SH-SY5Y (cell line): ENCODE results near the gene CIAO1.

Experiments
- GATA2 ChIP-seq: IDR thresholded peaks from 2 replicates; pipeline ENCODE4 v1.6.1; 2011; ENCODE audit warnings: mild to moderate bottlenecking, low read depth, low read length
- GATA3 ChIP-seq: IDR thresholded peaks from 2 replicates; pipeline ENCODE4 v1.6.1; 2011; ENCODE audit warnings: low read depth, mild to moderate bottlenecking, low read length, moderate library complexity

The CIAO1 gene

DNA sequence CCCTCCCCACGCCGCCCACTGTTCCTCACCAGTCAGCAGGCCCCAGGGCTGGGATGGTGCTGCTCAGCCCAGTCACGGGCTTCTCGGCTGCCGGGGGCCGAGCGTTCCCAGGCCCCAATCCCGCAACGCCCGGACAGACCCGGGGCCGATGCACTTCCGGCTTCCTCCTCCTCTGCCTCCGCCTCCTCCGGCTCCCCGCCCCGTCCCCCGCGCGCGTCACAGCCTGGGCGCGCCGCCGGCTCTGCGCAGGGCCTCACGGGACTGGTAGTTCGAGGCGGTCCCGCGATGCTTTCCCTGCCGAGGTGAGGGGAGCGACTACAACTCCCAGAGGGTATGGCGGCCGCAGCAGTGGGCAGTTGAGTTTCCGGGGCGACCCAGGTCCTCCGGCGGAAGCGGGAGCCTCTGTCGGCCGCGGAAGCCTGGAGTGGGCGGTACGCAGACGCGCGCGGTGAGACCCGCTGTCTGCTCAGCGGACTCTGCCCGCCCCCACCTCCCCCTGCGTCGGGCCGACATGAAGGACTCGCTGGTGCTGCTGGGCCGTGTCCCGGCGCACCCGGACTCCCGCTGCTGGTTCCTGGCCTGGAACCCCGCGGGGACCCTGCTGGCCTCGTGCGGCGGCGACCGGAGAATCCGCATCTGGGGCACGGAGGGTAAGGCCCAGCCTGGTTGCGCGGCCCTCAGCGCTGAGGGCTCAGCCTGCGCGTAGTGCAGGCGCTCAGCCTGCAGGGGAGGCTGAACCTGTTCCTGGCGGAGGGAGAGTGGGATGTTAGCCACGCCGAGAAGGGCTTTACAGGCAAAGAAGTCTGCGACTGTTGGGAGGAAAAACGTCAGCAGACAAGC is at the start of gene CIAO1, which contains the start of gene TMEM127:
Gene CIAO1 (plus strand): TSS at position 386 of the 840 bp plus-strand sequence. CDS start 126 bp downstream, at position 512.
Gene TMEM127 (minus strand): TSS at position 158 of the 840 bp plus-strand sequence. CDS start 616 bp downstream, outside the sequence.
- TF ChIP-seq GATA2 (no peak), GATA3 (no peak)

DNA sequence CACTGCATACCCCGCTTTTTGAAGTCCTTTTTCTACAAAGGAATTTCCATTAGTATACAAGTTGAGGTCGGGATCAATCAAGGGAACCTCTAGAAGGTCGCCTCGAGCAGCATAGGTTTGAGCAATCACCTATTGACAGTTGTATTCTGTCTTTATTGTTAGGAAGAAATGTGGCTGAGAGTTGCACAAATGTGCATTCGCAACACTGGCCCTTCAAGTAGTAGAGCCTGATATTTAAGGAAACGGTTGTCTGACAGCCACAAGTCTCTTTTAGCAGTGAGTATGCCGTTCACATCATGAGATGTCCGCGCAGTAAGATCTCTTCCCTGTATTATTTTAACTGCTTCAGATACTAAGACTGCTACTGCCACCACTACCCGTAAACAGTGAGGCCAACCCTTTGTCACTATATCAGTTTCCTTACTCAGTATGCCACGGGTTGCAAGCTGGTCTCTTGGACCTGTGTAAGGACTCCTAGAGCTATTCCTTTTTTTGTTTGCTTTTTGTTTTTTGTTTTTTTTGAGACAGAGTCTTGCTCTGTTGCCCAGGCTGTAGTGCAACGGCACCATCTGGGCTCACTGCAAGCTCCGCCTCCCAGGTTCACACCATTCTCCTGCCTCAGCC is 47.4 kb upstream of the CIAO1 start:
- TF ChIP-seq GATA2 (no peak), GATA3 (no peak)

DNA sequence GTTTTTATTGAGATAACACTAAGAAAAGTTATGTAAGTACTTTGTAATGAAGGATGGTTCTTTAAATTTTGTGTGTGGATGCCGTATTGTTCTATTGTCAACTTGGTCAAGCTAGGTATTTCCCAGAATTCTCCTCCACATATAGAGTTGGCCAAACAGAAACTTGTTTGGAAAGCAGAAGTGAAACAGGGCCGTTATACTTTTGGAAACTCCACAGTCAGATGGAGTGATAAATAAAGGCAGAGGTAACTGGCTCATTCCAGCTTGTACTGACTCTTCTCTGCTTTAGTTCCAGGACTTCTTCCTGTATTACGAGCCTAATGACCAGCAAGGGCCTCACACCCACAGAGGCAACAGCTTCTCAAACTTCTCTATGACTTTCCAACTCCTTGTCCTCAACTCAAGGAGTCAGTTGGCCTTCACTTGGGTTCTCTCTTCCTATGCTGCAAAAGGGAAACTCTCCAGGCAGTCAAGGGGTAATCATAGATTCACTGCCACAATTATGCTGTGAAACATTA is 41.0 kb upstream of the CIAO1 start:
- TF ChIP-seq GATA3 (no peak), GATA2 (no peak)

GRCh38 chr2:96231316-96231715 is 34.7 kb upstream of the CIAO1 start:
- TF ChIP-seq GATA2 (no peak), GATA3 (no peak)

DNA sequence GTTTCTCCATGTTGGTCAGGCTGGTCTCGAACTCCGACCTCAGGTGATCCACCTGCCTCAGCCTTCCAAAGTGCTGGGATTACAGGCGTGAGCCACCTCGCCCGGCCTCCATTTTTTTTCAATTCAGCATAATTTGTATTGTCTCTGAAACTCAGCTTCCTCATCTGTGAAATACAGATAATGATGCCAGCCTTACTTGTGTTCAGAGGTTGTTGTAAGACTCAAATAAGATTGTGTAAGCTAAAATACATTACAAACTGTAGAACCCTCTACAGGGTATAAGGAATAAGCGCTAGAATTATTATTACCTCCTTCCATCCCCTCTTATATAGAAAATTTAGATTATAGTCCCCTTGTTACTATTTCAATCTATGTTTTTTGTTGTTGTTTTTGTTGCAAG is 32.6 kb upstream of the CIAO1 start:
- no peak for TF ChIP-seq GATA2
- no peak for TF ChIP-seq GATA3

GRCh38 chr2:96233880-96234316 is 32.1 kb upstream of the CIAO1 start:
- TF ChIP-seq GATA3 (no peak), GATA2 (no peak)

DNA sequence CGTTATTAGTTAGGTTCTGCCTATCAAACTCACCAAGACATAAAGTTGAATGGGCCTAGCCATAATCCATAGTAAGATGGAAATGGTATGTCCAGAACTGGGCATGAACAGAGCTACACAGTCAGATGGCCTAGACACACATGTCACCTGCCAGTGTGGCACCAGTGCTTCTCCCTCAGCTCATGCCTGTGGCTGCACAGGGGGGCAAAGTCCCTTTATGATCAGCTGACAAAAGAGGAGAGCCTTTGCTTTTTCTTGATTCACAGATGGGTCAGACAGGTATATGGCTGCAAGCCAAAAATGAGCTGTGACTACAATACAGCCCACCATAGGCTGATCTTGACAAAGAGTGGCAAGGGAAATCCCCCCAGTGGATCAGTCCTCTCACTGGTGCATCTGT is 29.1 kb upstream of the CIAO1 start:
- TF ChIP-seq GATA3 (no peak), GATA2 (no peak)

GRCh38 chr2:96238266-96238665 is 27.8 kb upstream of the CIAO1 start:
- no peak for TF ChIP-seq GATA3
- no peak for TF ChIP-seq GATA2

DNA sequence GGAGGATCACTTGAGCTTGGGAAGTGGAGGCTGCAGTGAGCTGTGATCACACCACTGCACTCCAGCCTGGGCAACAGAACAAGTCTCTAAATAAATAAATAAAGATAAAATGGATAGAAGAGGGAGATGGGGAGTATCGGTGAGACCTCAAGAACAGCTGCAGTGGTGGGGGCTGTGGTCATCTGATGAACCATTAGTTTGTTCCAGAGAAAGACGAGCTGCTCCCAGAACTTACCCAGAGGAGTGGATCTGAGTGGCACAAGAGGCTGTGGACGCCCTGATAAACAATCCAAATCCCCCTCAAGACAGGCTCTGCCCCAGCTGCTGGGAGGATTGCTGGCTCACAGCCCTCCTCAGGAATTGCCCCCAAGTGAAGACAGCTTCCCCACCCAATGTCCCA is 26.9 kb upstream of the CIAO1 start:
- no peak for TF ChIP-seq GATA3
- no peak for TF ChIP-seq GATA2

DNA sequence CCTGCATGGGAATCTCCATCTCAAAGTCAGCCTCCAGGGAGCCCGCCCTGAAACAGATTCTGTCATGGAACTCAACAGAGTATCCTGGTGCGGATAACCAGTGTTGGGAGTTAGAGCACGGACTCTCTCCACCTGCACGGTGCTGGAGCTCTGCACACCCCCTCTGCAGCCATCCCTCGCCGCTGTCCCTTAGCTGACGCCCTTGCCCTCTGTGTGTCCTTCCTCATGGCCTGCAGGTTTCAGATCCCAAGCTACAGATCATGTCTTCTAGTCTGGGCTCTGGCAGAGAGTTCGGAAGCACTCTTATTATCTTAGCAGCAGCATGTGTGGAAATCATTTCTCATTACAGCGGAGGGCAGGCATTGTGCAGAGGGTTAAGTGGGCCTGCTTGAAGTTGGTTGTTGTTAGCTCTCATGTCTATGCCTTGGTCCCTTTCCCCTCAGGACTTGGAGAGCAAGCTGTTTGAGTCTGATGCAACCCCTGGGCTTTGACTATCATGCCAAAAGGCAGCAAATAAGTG is 26.2 kb upstream of the CIAO1 start:
- TF ChIP-seq GATA3 (no peak), GATA2 (no peak)

DNA sequence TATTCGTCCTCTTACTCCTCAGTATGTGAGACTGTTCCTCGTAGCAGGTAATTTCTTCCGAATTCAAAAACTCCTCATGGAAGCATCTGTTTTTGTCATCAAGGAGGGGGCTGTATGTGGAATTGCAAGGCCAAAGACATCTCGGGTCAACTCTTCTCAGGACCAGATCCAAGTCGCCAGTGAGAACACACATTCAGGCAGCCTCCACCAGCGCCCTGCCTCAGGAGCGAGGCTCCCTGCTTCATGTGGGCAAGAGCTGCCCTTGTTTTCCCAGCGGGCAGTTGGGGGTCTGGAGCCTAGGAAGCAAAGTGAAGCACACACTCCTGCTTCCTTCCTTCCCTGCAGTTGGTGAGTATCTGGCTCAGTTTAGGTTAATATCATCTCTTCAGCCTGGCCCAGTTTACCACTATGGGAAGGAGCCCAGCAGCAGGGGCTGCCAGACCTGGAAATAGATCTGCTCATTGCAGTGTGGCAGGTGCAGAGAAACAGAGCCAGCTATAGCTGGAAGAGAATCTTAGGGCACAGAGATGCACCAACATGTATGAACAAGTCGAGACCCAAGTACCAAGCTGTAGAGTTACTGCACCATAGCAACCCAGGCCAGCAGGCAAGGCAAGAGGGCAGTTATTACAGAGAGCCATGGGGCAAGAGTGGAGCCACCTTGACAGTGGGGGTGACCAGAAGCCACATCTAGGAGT is 25.5 kb upstream of the CIAO1 start:
- TF ChIP-seq GATA3 (no peak), GATA2 (no peak)

DNA sequence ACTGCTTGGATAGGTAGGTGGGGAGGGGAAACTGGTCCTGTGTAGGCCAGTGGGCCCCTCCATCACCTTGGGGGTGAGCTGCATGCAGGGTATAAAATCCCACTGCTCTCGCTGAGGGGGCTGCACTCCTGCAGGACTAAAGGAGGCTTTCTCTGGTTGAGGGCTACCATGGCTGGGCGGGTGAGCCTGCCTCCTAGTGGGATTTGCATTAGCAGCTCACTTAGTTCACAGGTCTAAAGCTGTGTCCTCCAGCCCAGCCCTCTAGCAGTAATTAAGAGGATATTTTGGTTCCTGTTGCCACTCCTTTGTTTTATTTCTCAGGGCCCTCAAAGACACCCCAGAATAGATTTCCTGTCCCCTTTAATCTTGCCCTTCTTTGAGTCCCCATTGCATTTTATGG is 24.8 kb upstream of the CIAO1 start:
- TF ChIP-seq GATA3 (no peak), GATA2 (no peak)

DNA sequence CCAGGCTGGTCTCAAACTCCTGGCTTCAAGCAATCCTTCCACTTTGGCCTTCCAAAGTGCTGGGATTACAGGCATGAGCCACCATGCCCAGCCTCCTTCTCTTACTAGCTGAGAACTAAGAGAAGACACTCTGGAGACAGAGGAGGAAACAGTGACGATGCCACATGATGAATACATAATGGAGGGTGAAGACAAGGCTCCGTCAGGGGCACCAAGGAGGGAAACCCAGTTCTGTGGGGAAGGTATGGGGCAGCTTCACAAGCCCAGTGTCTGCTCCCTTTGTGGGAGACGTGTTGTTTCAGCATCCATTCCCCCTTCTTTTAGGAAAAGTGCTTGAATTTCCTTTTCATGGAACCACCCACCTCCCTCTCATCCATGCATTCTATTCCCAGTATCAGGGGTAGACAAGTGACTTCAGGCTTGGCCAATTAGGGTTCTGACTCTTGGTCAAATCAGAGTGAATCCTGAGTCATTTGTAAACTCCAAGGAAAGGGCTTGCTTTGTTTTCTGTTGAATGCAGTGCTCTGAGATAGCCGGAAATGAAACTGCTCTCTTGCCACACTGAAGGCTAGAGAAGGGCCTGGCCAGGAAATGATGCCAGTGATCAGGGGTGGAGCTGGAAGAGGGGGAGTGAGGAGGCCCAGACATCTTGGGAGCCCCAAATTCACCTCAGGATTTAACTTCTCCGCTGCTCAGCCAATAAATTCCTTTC is 24.0 kb upstream of the CIAO1 start:
- TF ChIP-seq GATA3 (no peak), GATA2 (no peak)
